GM15510 (cell line): Measurements from ENCODE around the gene TUBGCP4.

Experiments
- POLR2A ChIP-seq: IDR thresholded peaks from 3 replicates; pipeline ENCODE4 v1.6.1; 2011; ENCODE audit warnings: borderline replicate concordance; ENCODE audit not compliant: insufficient read length; ENCODE audit errors: extremely low read depth

Gene TUBGCP4

DNA sequence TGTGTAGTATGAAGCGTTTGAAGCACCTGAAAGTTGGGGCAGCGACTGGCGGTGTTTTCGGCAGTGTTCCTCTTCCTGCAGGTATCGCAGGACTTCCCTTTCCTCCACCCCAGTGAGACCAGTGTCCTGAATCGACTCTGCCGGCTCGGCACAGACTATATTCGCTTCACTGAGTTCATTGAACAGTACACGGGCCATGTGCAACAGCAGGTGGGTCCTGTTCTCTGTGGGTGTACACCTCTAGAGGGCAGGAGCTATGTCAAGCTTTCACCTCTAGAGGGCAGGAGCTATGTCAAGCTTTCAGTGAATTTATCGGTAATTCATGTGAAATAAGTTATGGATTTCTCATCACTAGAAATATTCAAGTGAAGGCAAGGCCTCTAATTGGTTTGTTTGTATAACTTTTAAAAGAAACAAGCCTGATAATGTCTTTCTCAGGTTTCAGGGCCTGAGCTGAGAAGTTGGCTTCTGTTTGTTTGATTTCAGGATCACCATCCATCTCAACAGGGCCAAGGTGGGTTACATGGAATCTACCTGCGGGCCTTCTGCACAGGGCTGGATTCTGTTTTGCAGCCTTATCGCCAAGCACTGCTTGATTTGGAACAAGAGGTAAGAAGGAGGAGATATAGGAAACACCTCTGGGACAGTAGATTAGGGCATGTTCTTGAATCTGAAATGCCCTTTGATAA is 5.3 kb downstream of the TUBGCP4 start:
- no peak for TF ChIP-seq POLR2A

DNA sequence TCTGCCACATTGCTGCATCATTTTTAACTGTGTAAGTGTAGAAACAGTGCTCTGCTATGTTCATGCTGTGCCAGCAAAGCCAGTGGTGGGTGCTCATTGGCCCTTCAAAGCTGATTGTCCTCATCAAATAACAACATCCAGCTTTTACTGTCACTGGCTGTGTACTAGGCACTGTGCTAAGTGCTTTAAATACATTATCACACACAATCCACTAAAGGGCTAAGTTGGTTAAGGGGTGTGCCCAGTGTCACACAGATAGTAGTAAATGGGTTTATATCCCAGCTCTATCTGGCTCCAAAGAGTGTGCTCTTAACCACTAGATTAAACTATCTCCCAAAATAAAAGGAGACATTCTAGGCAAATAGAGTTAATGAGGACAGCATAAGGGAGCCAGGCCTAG is 7.7 kb downstream of the TUBGCP4 start:
- no peak for TF ChIP-seq POLR2A

DNA sequence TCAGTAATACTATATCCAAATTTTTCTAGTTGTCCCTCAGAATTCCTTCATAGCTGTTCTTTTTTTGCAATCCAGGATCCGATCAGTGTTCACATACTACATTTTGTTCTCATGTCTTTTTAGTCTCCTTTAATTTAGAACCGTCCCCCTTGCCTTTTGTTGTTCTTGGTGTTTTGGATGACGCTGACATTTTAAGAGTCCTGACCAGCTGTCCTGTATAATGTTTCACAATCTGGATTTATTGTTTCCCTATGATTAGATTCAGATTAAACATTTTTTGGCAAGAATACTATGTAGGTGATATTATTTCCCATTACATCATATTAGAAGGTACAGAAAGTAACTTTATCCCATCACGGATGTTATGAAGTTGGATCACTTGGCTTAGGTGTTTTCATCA is 11.4 kb downstream of the TUBGCP4 start:
- TF ChIP-seq POLR2A = no peak

DNA sequence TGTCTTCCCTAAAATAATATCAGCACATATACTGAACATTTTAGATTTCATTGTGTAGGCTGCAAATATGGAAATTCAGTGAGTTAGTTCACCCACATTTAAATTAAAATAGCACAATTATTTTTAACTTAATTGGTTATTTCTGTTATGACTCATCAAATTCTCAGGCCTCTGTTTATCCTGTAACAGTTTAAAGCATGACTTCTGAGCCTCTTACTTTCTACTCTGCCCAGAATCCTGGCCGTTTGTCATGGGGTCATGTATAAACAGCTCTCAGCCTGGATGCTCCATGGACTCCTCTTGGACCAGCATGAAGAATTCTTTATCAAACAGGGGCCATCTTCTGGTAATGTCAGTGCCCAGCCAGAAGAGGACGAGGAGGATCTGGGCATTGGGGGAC is 12.2 kb downstream of the TUBGCP4 start:
- no peak for TF ChIP-seq POLR2A

DNA sequence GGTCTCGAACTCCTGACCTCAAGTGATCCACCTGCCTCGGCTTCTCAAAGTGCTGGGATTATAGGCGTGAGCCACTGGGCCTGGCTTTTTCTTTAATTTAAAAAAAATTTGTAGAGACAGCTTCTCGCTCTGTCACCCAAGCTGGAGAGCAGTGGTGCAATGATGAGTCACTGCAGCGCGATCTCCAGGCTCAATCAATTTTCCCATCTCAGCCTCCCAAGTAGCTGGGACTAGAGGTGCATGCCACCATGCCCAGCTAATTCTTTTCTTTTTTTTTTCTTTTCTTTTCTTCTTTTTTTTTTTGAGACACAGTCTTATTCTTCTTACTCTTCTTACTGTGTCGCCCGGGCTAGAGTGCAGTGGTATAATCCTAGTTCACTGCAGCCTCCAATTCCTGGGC is 19.8 kb downstream of the TUBGCP4 start:
- TF ChIP-seq POLR2A = no peak

DNA sequence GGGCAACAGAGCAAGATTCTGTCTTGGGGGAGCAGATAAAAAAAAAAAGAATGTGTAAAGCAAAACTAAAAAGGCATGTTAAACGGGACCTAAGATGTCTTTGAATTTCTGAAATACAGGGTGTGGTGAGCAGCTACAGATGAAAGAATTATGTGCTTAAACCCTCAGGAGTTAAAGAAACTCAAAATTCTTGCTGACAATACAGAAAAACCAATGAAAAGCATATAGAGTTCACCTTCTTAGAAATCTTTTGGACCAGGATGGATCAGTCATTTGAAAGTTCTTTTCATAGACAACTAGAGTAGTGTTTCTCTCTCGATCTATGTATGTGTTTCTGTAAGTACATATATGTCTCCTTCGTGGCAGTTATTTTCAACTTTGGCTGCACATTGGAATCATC is 31.4 kb downstream of the TUBGCP4 start:
- TF ChIP-seq POLR2A = no peak

DNA sequence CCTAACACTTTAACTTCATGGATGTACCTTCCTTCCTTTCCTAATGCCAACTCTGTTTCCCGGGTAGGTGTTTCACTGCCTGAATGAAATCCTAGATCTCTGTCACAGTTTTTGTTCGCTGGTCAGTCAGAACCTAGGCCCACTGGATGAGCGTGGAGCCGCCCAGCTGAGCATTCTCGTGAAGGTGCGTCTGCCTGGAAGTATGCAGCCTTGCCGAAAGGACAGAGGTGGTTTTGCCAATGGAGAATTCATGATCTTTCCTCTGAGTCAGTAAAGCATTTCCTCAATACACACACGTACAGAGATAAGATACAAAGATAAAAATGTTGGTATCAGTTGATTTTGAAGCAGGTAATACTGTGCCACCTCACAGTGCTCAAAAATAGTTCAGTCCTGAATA is 32.7 kb downstream of the TUBGCP4 start:
- no peak for TF ChIP-seq POLR2A

DNA sequence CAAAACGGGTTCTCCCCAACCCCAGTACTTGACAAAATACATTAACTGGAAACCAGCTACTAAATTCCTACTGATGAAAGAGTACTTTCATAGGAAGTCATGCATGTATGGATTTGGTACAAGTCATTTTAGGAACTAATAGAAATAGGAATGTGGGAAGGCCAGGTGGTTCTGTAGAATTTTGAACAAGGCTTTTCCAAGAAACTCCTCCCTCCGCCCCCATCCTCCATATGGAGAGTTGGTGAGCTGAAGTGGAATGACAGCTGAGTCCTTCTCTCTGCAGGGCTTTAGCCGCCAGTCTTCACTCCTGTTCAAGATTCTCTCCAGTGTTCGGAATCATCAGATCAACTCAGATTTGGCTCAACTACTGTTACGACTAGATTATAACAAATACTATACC is 33.2 kb downstream of the TUBGCP4 start:
- no peak for TF ChIP-seq POLR2A

DNA sequence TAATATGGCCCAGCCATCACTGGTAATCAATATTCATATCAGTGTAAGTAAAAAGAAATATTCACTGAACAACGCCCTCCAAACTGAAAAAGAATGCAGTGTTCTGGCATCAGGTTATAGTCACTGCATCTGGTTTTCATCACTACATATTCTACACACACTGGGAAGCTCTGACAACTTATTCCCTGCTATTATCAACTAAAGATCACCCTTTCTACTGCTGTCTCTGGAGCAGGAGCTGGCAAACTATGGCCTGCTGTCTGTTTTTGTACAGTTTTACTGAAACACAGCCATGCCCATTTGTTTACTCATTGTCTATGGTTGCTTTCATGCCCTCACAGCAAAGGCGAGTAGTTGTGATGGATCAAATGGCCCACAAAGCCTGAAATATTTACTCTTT is 35.3 kb downstream of the TUBGCP4 start:
- no peak for TF ChIP-seq POLR2A

DNA sequence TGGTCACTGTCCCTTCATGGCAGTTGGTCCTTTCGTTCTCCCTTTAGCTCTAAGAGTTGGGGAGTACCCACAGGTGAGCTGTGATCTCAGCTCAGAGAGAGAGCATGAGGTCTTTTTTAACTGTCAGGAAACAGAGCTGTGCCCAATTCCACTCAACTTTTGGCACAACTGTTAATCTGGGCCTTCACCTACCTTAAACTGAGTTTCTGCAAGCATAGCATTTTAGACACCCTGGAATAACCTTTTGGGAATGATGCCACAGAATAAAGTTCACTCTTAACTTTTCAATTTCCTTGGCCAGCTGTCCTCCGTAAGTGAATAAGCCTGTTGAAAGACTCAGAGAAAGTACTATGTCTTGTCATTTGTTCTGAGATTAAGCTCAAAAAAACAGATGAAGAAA is 35.9 kb downstream of the TUBGCP4 start:
- no peak for TF ChIP-seq POLR2A

DNA sequence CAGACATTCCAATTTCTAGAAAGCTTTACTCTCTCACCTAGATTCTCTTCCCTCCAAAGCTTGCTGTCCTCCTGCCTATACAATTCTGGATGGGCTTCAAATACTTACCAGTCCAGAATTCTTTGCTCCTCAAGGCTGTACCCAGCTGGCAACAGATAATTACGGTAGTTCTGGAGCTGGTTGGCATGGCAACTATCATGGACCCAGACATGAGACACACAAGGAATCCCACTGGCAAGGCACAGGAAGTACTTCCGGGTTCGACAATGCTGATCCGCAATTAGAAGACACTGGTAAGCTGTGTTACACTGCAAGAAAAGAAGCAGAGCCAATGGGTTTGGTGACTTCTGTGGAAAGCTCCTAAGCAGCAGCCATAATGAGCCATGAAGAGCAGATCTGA is 37.9 kb downstream of the TUBGCP4 start:
- no peak for TF ChIP-seq POLR2A

DNA sequence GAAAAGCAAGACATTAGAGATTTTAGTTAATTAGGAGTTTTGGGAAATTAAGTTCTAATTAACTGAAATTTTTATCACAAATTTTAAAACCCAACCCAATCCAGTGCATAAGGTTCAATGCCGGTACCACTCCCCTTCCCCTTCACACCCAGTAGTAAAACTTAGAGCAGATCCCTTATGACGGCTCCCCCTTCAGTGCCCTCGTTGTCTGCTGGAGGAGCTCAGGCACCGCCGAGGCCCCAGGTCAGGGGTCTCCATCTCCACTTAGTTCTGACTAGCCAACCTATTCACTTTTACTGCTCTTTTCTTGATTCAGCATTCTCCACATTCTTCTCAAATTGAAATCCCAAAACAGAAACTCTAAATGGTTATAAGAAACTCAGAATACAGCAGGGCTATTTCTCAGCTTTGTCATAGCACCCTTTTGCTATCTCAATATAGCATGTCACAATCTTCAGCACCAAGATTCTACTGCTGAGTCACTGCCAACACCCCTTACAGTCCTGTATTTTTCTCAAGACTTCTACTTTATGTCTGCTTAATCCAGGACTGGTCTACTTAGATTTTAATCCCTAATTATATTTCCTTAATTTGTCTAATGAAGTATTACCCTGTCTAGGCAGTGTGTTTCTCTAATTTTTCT is 39.8 kb downstream of the TUBGCP4 start:
- TF ChIP-seq POLR2A = no peak

DNA sequence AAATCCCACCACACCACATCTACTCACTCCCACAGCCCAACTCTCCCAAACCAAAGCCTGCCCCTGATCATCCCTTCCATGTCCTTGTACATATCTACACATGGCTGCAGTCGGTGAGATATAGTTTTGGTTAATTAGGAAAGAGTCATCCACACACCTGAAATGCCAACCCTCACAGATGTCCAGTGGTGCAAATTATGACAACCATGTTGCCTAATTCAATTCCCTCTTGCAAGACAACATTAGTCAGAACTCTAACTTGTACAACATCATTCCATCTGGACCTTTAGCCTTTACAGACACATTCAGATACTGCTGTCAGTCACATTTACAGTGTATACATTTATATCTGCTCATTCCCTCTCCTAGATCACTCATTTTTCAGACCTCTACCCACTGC is 41.2 kb downstream of the TUBGCP4 start:
- TF ChIP-seq POLR2A = no peak

DNA sequence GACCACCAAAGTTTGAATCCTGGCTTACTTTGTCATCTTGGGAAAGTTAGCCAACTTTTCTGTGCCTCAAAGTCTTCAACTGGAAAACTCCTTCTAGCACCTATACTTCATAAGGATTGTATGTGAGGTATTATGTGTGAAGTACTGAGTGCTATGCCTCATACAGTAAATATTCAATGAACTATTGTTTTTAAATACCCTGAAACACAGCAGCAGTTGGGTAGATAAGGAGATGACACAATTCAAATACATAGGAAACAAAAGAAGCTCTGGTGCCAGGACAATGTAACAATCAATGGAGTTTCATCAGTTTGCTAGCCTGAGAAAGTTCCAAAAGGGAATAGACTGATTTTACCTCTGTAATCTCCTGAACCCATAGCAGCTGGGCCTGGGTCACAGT is 43.3 kb downstream of the TUBGCP4 start:
- TF ChIP-seq POLR2A = no peak

DNA sequence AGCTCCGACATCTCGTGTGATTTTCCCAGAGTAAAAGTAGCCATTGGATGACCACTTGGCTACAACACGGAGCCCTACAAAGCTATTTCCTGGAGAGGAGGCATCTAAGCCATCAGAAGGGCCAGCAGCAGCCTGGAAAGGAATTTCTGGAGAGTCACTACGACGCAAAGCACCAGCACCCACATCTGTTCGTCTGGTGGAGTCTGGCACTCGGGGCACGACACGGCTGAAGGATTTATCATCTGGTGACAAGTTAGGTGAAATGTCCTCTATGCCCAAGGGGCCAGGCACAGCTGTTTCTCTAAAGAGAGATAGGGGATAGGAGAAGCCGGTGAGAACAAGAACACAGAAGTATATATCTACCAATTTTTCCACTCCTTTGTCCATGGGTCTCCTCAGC is 49.5 kb downstream of the TUBGCP4 start:
- TF ChIP-seq POLR2A = no peak

DNA sequence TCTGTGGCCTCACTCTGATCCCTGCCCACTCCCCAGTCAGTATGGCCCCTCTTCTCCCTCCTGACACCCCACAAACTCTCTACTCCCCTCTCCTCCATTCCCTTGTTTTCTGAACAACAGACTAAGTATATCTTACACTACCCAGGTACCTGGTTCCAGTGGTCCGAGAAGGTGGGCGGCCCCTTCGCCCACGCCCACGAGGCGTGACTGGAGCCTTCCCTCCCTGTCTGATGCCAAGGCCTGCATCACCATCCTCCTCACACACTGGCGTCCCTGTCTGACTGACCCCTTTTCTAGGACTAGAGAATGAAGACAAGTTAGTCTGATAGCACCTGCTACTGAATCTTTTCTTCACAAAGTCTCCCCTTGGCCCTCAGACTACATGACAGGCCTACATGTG is 50.0 kb downstream of the TUBGCP4 start:
- TF ChIP-seq POLR2A = no peak
